ENCODE results near the gene ZNF544. TPM values are rescaled to one million over a fixed set of nuclear protein-coding genes. Genes with fewer than 3 reads are reported as not detected.

The ZNF544 gene
- total RNA-seq, 1 experiment from 2014 or later: 29.5 TPM

DNA sequence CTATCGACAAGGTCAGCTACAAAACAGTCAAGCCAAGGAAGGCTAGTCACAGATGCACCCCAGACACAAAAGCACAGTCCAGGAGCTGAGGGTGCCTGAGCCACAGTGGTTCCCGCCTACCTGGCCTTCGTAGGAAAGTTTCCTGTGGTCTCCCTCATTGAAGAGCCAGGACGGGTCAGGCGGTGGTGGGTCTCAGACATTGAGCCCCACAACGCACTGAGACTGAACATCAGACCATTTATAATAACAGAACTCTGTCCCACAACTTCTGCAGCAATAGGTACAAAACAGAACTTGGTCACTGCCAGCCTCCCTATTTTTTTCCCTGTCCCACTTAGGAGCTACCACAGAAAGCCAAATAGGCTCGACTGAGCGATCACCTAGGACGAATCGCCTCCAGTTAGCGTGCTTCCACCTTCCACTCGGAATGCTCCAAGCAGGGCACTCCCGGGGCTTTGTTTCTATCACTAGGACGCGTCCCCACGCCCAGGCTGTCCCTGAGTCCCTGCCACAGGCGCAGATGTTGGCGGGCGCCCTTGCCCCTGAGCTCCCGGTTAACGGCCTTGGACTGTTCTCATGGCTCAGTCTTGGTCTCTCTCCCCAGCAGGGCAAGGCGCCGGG lies 640 bp upstream of the ZNF544 start:
- Histone ChIP-seq H3K9me3 (ENCODE audit: insufficient read depth, low read depth) (peaks cover 18% of the 10 kb centered on the region), H3K4me2 (peak overlapping the region; percentile 87), H3K4me3 (peak overlapping the region; percentile 75), H3K4me1 (replicated peaks; ENCODE audit: insufficient read depth) (no peaks in the 10 kb centered on the region), H4K20me1 (ENCODE audit: insufficient read depth) (no peaks in the 10 kb centered on the region), H3K27ac (peak overlapping the region; percentile 34; the same call in 1 of the 2 replicates), H3K9me2 (ENCODE audit: insufficient read depth) (no peaks in the 10 kb centered on the region), H2AFZ (peak overlapping the region; percentile 95), H3K36me3 (ENCODE audit: low read depth) (peaks cover 20% of the 10 kb centered on the region), H3K79me2 (ENCODE audit: low read depth) (peaks cover 15% of the 10 kb centered on the region), H3K27me3 (ENCODE audit: insufficient read depth, low read depth) (no peaks in the 10 kb centered on the region), H3F3A (ENCODE audit: insufficient read depth, low read depth) (peaks cover 6% of the 10 kb centered on the region; the same call in 1 of the 2 replicates)
- no peak for DNase-seq
- POLR2A ChIA-PET (ENCODE audit: unreplicated experiment): interaction anchor here (0.6 kb wide), 1 partner anchor 1906 kb away, joined by 4 read pairs; no protein-coding TSS in a partner anchor
- intact Hi-C loops (cut with micrococcal nuclease; ENCODE audit: unreplicated experiment): loop anchor here (1.0 kb wide), 1 partner anchor 291 kb away; the partner anchor contains the start of gene ZBTB45
- no peak for TF ChIP-seq EZH2 (IDR thresholded peaks at IDR 0.05; ENCODE audit: low read depth)
- TF ChIP-seq, protein P1, sequence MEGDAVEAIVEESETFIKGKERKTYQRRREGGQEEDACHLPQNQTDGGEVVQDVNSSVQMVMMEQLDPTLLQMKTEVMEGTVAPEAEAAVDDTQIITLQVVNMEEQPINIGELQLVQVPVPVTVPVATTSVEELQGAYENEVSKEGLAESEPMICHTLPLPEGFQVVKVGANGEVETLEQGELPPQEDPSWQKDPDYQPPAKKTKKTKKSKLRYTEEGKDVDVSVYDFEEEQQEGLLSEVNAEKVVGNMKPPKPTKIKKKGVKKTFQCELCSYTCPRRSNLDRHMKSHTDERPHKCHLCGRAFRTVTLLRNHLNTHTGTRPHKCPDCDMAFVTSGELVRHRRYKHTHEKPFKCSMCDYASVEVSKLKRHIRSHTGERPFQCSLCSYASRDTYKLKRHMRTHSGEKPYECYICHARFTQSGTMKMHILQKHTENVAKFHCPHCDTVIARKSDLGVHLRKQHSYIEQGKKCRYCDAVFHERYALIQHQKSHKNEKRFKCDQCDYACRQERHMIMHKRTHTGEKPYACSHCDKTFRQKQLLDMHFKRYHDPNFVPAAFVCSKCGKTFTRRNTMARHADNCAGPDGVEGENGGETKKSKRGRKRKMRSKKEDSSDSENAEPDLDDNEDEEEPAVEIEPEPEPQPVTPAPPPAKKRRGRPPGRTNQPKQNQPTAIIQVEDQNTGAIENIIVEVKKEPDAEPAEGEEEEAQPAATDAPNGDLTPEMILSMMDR (conservative IDR thresholded peaks at IDR 0.05): no peak
- BruUV-seq (replicated peaks): TSS peak; percentile 87
- CTCF ChIA-PET: no interaction called here

DNA sequence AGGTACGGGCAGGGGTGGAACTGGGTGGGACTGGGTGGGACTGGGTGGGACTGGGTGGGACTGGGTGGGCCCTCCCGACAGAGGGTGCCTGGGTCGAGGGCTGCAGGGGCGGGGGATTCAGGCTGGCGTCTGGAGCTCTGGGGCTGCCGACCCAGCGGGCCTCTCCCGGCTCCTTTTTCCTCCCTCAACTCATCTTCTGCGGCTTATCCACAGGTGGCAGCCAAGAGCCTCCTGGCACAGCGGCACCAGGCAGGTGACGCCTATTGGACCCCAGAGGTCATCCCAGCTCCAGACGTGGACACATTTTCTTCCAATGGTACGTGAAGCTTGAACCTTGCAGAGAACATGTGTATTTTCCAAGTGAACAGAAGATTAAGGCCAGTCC lies 533 bp downstream of the ZNF544 start:
- H3K4me3 ChIP-seq: peak overlapping the region; percentile 75; the same call in 1 of the 2 replicates
- no peak for TF ChIP-seq EZH2 (IDR thresholded peaks at IDR 0.05; ENCODE audit: low read depth)
- TF ChIP-seq, protein P1 (conservative IDR thresholded peaks at IDR 0.05): no peak; the same call in 1 of the 2 replicates
- peaks cover 6% of the 10 kb centered on the region; the same call in 1 of the 2 replicates for H3F3A ChIP-seq (ENCODE audit: insufficient read depth, low read depth)
- no peak overlapping the region for H3K27ac ChIP-seq
- 0 out of 2 replicates have a peak overlapping the region, but pooled peaks have one; percentile 95 for H2AFZ ChIP-seq
- peaks cover 27% of the 10 kb centered on the region for H3K36me3 ChIP-seq (ENCODE audit: low read depth)
- H3K4me1 ChIP-seq (replicated peaks; ENCODE audit: insufficient read depth): no peaks in the 10 kb centered on the region
- H4K20me1 ChIP-seq (ENCODE audit: insufficient read depth): no peaks in the 10 kb centered on the region
- ChIA-PET POLR2A (ENCODE audit: unreplicated experiment) (no interaction called here), CTCF (interaction anchor here (0.5 kb wide), 1 partner anchor 45 kb away, joined by 3 read pairs; no protein-coding TSS in a partner anchor)
- intact Hi-C loops (cut with micrococcal nuclease; ENCODE audit: unreplicated experiment): no loop called here
- no peaks in the 10 kb centered on the region for H3K27me3 ChIP-seq (ENCODE audit: insufficient read depth, low read depth)
- no peak for DNase-seq
- peak overlapping the region; percentile 87 for H3K4me2 ChIP-seq
- H3K9me3 ChIP-seq (ENCODE audit: insufficient read depth, low read depth): peaks cover 18% of the 10 kb centered on the region
- peaks cover 15% of the 10 kb centered on the region for H3K79me2 ChIP-seq (ENCODE audit: low read depth)
- H3K9me2 ChIP-seq (ENCODE audit: insufficient read depth): no peaks in the 10 kb centered on the region
- BruUV-seq (replicated peaks): no TSS peak

- Histone ChIP-seq H3K27ac (no peak overlapping the region), H3K4me1 (replicated peaks; ENCODE audit: insufficient read depth) (no peaks in the 10 kb centered on the region), H3K79me2 (ENCODE audit: low read depth) (no peaks in the 10 kb centered on the region), H4K20me1 (ENCODE audit: insufficient read depth) (no peaks in the 10 kb centered on the region), H3K9me2 (ENCODE audit: insufficient read depth) (no peaks in the 10 kb centered on the region), H3K36me3 (ENCODE audit: low read depth) (peaks cover 21% of the 10 kb centered on the region), H3K27me3 (ENCODE audit: insufficient read depth, low read depth) (no peaks in the 10 kb centered on the region), H3K9me3 (ENCODE audit: insufficient read depth, low read depth) (peaks cover 8% of the 10 kb centered on the region; the same call in 1 of the 2 replicates), H2AFZ (no peak overlapping the region), H3K4me2 (no peak overlapping the region), H3K4me3 (no peak overlapping the region), H3F3A (ENCODE audit: insufficient read depth, low read depth) (no peaks in the 10 kb centered on the region)
- TF ChIP-seq, protein P1 (conservative IDR thresholded peaks at IDR 0.05): no peak
- TF ChIP-seq EZH2 (IDR thresholded peaks at IDR 0.05; ENCODE audit: low read depth): no peak
- ChIA-PET POLR2A (ENCODE audit: unreplicated experiment) (no interaction called here), CTCF (no interaction called here)
- DNase-seq: no peak
- BruUV-seq (replicated peaks): no TSS peak
- intact Hi-C loops (cut with micrococcal nuclease; ENCODE audit: unreplicated experiment): no loop called here
Observed at GRCh38 chr19:58237324-58237723, 8.6 kb downstream of the ZNF544 start.
